DOHH2 (cell line): ENCODE measurements around the gene PRKCE.

Experiments used
- EZH2phosphoT487 ChIP-seq: fragments of 200-600 bp; sonication (generic); IDR thresholded peaks from 2 replicates; pipeline ENCODE4 v1.6.1; 2017; ENCODE audit warnings: borderline replicate concordance, mild to moderate bottlenecking, antibody characterized with exemption, low read length, moderate library complexity, mixed read lengths
- TF ChIP-seq, protein P1 (sequence below): fragments of 200-600 bp; sonication (generic); IDR thresholded peaks from one replicate; pipeline ENCODE4 v1.5.1; 2014; ENCODE audit warnings: antibody characterized with exemption, mild to moderate bottlenecking, low read depth, low read length; ENCODE audit not compliant: poor library complexity, severe bottlenecking

DNA sequence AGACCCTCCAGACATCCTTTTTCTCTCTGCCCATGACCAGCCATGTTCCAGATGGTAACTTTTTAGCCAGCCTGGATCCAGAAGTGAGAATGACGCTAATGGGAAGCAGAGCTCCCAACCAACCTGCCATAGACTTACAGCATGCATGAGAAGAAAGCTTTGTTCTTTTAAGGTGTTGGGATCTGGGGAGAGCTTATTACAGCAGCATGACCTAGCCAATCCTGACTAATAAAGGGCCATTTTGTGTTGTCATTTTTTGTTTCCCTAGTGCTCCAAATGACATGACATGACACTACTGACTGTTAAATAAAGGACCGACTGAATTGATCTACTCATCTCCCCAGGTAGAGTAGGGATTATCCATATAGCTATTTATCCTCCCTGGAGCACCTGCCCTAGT is 5.2 kb upstream of the PRKCE start:
- TF ChIP-seq, protein P1, sequence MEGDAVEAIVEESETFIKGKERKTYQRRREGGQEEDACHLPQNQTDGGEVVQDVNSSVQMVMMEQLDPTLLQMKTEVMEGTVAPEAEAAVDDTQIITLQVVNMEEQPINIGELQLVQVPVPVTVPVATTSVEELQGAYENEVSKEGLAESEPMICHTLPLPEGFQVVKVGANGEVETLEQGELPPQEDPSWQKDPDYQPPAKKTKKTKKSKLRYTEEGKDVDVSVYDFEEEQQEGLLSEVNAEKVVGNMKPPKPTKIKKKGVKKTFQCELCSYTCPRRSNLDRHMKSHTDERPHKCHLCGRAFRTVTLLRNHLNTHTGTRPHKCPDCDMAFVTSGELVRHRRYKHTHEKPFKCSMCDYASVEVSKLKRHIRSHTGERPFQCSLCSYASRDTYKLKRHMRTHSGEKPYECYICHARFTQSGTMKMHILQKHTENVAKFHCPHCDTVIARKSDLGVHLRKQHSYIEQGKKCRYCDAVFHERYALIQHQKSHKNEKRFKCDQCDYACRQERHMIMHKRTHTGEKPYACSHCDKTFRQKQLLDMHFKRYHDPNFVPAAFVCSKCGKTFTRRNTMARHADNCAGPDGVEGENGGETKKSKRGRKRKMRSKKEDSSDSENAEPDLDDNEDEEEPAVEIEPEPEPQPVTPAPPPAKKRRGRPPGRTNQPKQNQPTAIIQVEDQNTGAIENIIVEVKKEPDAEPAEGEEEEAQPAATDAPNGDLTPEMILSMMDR: no peak
- TF ChIP-seq EZH2phosphoT487: no peak
